PFSK-1 (cell line): Measurements from ENCODE around the gene CCDC136.

Experiments used
- FOXP2 ChIP-seq: optimal IDR thresholded peaks from 2 replicates; pipeline ENCODE3; 2011; ENCODE audit warnings: borderline replicate concordance, control low read depth, inconsistent platforms; ENCODE audit not compliant: insufficient read depth; ENCODE audit errors: extremely low read length, extremely low read depth
- SIN3A ChIP-seq: IDR thresholded peaks from 2 replicates; pipeline ENCODE4 v1.6.1; 2012; ENCODE audit warnings: mild to moderate bottlenecking, low read length, moderate library complexity, borderline replicate concordance; ENCODE audit not compliant: insufficient read depth
- TAF1 ChIP-seq: IDR thresholded peaks from 2 replicates; pipeline ENCODE4 v1.6.1; 2012; ENCODE audit warnings: low read length, control low read depth, borderline replicate concordance; ENCODE audit not compliant: insufficient read depth
- TF ChIP-seq, protein P1 (sequence below), 2 experiments: IDR thresholded peaks; 2 replicates each; pipeline versions ENCODE4 v1.6.1 to v1.8.0; 2011 to 2012; ENCODE audit warnings: low read depth in 2 of 2, low read length in 2 of 2, control low read depth in 1 of 2, inconsistent platforms in 1 of 2, mild to moderate bottlenecking in 1 of 2, moderate library complexity in 1 of 2; ENCODE audit not compliant: insufficient read depth in 1 of 2

DNA sequence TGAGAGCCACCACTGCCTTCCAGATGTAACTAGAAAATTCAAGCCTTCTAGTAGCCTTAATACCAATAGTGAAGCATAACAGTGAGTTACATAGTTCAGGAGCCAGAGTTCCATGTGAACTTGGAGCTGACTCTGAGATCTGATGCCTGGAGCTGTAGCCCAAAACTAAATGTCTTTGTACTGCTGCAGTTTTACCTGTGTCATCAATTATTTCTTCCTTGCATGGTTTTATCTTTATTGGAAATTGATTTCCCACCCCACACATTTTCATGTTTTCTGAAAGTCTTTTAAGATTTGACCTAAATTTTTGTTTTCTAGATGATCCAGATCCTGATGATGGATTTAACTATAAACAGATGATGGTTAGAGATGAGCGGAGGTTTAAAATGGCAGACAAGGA, 33.2 kb upstream of the CCDC136 start:
- no peak for TF ChIP-seq TAF1
- no peak for TF ChIP-seq SIN3A
- TF ChIP-seq FOXP2: no peak
- TF ChIP-seq, protein P1, sequence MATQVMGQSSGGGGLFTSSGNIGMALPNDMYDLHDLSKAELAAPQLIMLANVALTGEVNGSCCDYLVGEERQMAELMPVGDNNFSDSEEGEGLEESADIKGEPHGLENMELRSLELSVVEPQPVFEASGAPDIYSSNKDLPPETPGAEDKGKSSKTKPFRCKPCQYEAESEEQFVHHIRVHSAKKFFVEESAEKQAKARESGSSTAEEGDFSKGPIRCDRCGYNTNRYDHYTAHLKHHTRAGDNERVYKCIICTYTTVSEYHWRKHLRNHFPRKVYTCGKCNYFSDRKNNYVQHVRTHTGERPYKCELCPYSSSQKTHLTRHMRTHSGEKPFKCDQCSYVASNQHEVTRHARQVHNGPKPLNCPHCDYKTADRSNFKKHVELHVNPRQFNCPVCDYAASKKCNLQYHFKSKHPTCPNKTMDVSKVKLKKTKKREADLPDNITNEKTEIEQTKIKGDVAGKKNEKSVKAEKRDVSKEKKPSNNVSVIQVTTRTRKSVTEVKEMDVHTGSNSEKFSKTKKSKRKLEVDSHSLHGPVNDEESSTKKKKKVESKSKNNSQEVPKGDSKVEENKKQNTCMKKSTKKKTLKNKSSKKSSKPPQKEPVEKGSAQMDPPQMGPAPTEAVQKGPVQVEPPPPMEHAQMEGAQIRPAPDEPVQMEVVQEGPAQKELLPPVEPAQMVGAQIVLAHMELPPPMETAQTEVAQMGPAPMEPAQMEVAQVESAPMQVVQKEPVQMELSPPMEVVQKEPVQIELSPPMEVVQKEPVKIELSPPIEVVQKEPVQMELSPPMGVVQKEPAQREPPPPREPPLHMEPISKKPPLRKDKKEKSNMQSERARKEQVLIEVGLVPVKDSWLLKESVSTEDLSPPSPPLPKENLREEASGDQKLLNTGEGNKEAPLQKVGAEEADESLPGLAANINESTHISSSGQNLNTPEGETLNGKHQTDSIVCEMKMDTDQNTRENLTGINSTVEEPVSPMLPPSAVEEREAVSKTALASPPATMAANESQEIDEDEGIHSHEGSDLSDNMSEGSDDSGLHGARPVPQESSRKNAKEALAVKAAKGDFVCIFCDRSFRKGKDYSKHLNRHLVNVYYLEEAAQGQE (IDR thresholded peaks at IDR 0.05; ENCODE audit: insufficient read depth in 1 of 2, low read depth in 2 of 2, low read length in 2 of 2): no peak
